Esophagus squamous epithelium (tissue), 4 donors: ENCODE data around the gene FMNL3.

Experiments
- CTCF ChIP-seq, 6 experiments: fragments of 450-650 bp in 4 of 6; fragments of 200-600 bp in 2 of 6; sonication (generic) in 2 of 6; IDR thresholded peaks; one replicate each; pipeline ENCODE4 v1.5.1; 2016 to 2019; ENCODE audit warnings: antibody characterized with exemption in 6 of 6, mild to moderate bottlenecking in 4 of 6, moderate library complexity in 4 of 6
- POLR2A ChIP-seq, 4 donors: fragments of 450-650 bp; IDR thresholded peaks; one replicate each; pipeline ENCODE4 v1.6.1; 2017; ENCODE audit warnings: antibody characterized with exemption in 4 of 4, mild to moderate bottlenecking in 4 of 4, moderate library complexity in 3 of 4

DNA sequence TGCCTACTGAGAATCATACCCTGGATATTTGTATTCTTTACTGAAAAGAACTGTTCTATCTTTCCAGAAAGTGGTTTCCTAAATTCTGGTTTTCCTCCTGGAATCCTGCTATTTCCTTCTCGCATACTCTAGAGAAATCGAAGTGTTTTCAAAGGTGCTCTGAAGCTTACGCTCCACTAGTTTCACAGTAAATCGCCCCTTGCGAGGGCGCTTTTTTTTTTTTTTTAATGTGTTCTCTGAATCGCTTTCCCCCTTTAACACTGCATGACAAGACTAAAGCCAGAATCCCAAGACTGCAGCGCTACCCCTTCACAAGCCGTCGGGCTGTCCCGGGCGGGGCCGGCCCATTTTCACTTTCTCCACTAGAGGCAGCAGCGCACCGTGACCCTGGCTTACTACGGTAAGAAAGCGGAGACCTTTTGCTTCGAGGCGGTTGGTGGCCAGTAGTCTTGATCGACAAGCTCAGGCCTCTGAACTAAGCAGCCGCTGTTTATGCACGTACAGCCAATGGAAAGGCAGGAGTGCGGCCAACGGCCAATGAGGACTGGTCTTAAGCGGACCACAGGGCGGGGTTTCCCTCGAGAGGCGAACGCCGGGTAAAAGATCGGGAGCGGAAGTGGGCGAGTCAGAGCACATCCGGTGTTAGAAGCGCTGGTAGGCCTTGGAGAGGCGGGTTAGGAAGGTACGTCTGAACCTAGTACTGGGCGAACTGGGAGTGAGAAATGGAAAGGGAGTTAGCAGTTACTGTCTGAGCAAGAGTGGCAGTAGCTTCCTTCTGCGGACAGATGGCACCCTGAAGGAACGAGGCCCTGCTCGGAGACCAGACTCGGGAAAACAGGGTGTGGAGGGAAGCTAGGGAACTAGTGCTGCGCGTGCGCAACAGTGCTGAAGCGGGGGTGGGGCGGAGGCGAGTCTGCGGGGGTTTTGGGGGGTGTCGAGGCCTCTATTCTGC is 34.0 kb upstream of the FMNL3 start, which contains the start of gene TMBIM6:
- TF ChIP-seq CTCF (IDR thresholded peaks at IDR 0.05) (peak; percentile 90 to 98 (median 96)), POLR2A (IDR thresholded peaks at IDR 0.05) (peak in 3 of 4 donors; percentile 88 to 98 (median 98))
